Measurements from ENCODE around the gene MACROD2. TPM values are rescaled to one million over a fixed set of nuclear protein-coding genes. Genes with fewer than 3 reads are reported as not detected.

The MACROD2 gene
- total RNA-seq, 4 donors from 2014 or later, result 4.6 to 33.0 (median 8.3) TPM

GRCh38 chr20:14892782-14893181 is 897.5 kb downstream of the MACROD2 start:
- intact Hi-C loops (cut with DNase I; ENCODE audit: low total_unique reads), result no loop called here
- Histone ChIP-seq H3K4me1 (no peaks in the 10 kb centered on the region), H3K36me3 (no peaks in the 10 kb centered on the region), H3K27me3 (no peaks in the 10 kb centered on the region), H3K9me3 (no peaks in the 10 kb centered on the region), H3K4me3 (no peak overlapping the region), H3K27ac (no peak overlapping the region)
- in situ Hi-C loops (cut with MboI; ENCODE audit: low pct_ligation_motif_present in 1 of 4, low pct_unique_long_range_greater_than_20kb in 1 of 4, low sequenced_read_pairs in 3 of 4), result no loop called here
- TF ChIP-seq EP300 (IDR thresholded peaks at IDR 0.05; ENCODE audit: low read depth) (no peak), POLR2AphosphoS5 (IDR thresholded peaks at IDR 0.05) (no peak), POLR2A (IDR thresholded peaks at IDR 0.05) (no peak)
- TF ChIP-seq, protein P1, sequence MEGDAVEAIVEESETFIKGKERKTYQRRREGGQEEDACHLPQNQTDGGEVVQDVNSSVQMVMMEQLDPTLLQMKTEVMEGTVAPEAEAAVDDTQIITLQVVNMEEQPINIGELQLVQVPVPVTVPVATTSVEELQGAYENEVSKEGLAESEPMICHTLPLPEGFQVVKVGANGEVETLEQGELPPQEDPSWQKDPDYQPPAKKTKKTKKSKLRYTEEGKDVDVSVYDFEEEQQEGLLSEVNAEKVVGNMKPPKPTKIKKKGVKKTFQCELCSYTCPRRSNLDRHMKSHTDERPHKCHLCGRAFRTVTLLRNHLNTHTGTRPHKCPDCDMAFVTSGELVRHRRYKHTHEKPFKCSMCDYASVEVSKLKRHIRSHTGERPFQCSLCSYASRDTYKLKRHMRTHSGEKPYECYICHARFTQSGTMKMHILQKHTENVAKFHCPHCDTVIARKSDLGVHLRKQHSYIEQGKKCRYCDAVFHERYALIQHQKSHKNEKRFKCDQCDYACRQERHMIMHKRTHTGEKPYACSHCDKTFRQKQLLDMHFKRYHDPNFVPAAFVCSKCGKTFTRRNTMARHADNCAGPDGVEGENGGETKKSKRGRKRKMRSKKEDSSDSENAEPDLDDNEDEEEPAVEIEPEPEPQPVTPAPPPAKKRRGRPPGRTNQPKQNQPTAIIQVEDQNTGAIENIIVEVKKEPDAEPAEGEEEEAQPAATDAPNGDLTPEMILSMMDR (IDR thresholded peaks at IDR 0.05), result no peak
- 50 to 62% methylated on average over 1 to 4 of the region's 4 CpGs for WGBS, 2 donors (ENCODE audit: low coverage in 1 of 2)
- DNase-seq, result peak; percentile 38

- Histone ChIP-seq H3K27me3 (no peaks in the 10 kb centered on the region), H3K4me1 (no peaks in the 10 kb centered on the region), H3K4me3 (no peak overlapping the region), H3K27ac (no peak overlapping the region), H3K36me3 (no peaks in the 10 kb centered on the region), H3K9me3 (no peaks in the 10 kb centered on the region)
- DNase-seq, result peak; percentile 13
- TF ChIP-seq POLR2AphosphoS5 (IDR thresholded peaks at IDR 0.05) (no peak), EP300 (IDR thresholded peaks at IDR 0.05; ENCODE audit: low read depth) (no peak), POLR2A (IDR thresholded peaks at IDR 0.05) (no peak)
- TF ChIP-seq, protein P1 (IDR thresholded peaks at IDR 0.05), result no peak
- intact Hi-C loops (cut with DNase I; ENCODE audit: low total_unique reads) (no loop called here), in situ Hi-C loops (cut with MboI; ENCODE audit: low pct_ligation_motif_present in 1 of 4, low pct_unique_long_range_greater_than_20kb in 1 of 4, low sequenced_read_pairs in 3 of 4) (no loop called here)
Measured at GRCh38 chr20:14896569-14896968, 901.3 kb downstream of the MACROD2 start.

- Histone ChIP-seq H3K36me3 (no peaks in the 10 kb centered on the region), H3K9me3 (no peaks in the 10 kb centered on the region), H3K4me3 (no peak overlapping the region), H3K4me1 (no peaks in the 10 kb centered on the region), H3K27ac (no peak overlapping the region), H3K27me3 (no peaks in the 10 kb centered on the region)
- TF ChIP-seq POLR2AphosphoS5 (IDR thresholded peaks at IDR 0.05) (no peak), EP300 (IDR thresholded peaks at IDR 0.05; ENCODE audit: low read depth) (no peak), POLR2A (IDR thresholded peaks at IDR 0.05) (no peak)
- DNase-seq, result no peak
- intact Hi-C loops (cut with DNase I; ENCODE audit: low total_unique reads), result no loop called here
- in situ Hi-C loops (cut with MboI; ENCODE audit: low pct_ligation_motif_present in 1 of 4, low pct_unique_long_range_greater_than_20kb in 1 of 4, low sequenced_read_pairs in 3 of 4), result no loop called here
- 83 to 89% methylated on average over 1 of the region's 1 CpG for WGBS, 2 donors (ENCODE audit: low coverage in 1 of 2)
Measured at GRCh38 chr20:14897608-14898007, 902.3 kb downstream of the MACROD2 start.

- H3K4me1 ChIP-seq, result no peaks in the 10 kb centered on the region
- no peaks in the 10 kb centered on the region for H3K36me3 ChIP-seq
- DNase-seq, result no peak
- in situ Hi-C loops (cut with MboI; ENCODE audit: low pct_ligation_motif_present in 1 of 4, low pct_unique_long_range_greater_than_20kb in 1 of 4, low sequenced_read_pairs in 3 of 4), result no loop called here
- no peaks in the 10 kb centered on the region for H3K9me3 ChIP-seq
- no peak overlapping the region for H3K4me3 ChIP-seq
- TF ChIP-seq, protein P1 (IDR thresholded peaks at IDR 0.05), result no peak
- TF ChIP-seq POLR2A (IDR thresholded peaks at IDR 0.05) (no peak), POLR2AphosphoS5 (IDR thresholded peaks at IDR 0.05) (no peak), EP300 (IDR thresholded peaks at IDR 0.05; ENCODE audit: low read depth) (no peak)
- no peak overlapping the region for H3K27ac ChIP-seq
- intact Hi-C loops (cut with DNase I; ENCODE audit: low total_unique reads), result no loop called here
- no peaks in the 10 kb centered on the region for H3K27me3 ChIP-seq
- 73 to 80% methylated on average over 3 to 4 of the region's 4 CpGs for WGBS, 2 donors (ENCODE audit: low coverage in 1 of 2)
Measured at GRCh38 chr20:14902432-14903089, 907.2 kb downstream of the MACROD2 start.
